ENCODE measurements around the gene UBE2A.

The UBE2A gene

GRCh38 chrX:119614776-119615175 is 40.4 kb downstream of the UBE2A start:
- TF ChIP-seq REST (IDR thresholded peaks at IDR 0.05; ENCODE audit: insufficient read depth in 1 of 2, low read depth in 2 of 2, low read length in 2 of 2) (no peak), TAF1 (IDR thresholded peaks at IDR 0.05; ENCODE audit: borderline replicate concordance, insufficient read depth, low read length) (no peak), FOXP2 (optimal IDR thresholded peaks at IDR 0.05; ENCODE audit: borderline replicate concordance, extremely low read depth, extremely low read length, insufficient read depth) (no peak), SIN3A (IDR thresholded peaks at IDR 0.05; ENCODE audit: borderline replicate concordance, insufficient read depth, low read length) (no peak), POLR2AphosphoS5 (IDR thresholded peaks at IDR 0.05; ENCODE audit: low read depth, low read length) (no peak)

GRCh38 chrX:119617517-119618164 is 43.3 kb downstream of the UBE2A start:
- no peak for TF ChIP-seq FOXP2 (optimal IDR thresholded peaks at IDR 0.05; ENCODE audit: borderline replicate concordance, extremely low read depth, extremely low read length, insufficient read depth)
- no peak for TF ChIP-seq SIN3A (IDR thresholded peaks at IDR 0.05; ENCODE audit: borderline replicate concordance, insufficient read depth, low read length)
- TF ChIP-seq TAF1 (IDR thresholded peaks at IDR 0.05; ENCODE audit: borderline replicate concordance, insufficient read depth, low read length): no peak
- no peak for TF ChIP-seq POLR2AphosphoS5 (IDR thresholded peaks at IDR 0.05; ENCODE audit: low read depth, low read length)
- TF ChIP-seq REST (IDR thresholded peaks at IDR 0.05; ENCODE audit: insufficient read depth in 1 of 2, low read depth in 2 of 2, low read length in 2 of 2): no peak

GRCh38 chrX:119618439-119618838 is 44.1 kb downstream of the UBE2A start:
- TF ChIP-seq REST (IDR thresholded peaks at IDR 0.05; ENCODE audit: insufficient read depth in 1 of 2, low read depth in 2 of 2, low read length in 2 of 2): no peak
- no peak for TF ChIP-seq SIN3A (IDR thresholded peaks at IDR 0.05; ENCODE audit: borderline replicate concordance, insufficient read depth, low read length)
- no peak for TF ChIP-seq TAF1 (IDR thresholded peaks at IDR 0.05; ENCODE audit: borderline replicate concordance, insufficient read depth, low read length)
- no peak for TF ChIP-seq POLR2AphosphoS5 (IDR thresholded peaks at IDR 0.05; ENCODE audit: low read depth, low read length)
- no peak for TF ChIP-seq FOXP2 (optimal IDR thresholded peaks at IDR 0.05; ENCODE audit: borderline replicate concordance, extremely low read depth, extremely low read length, insufficient read depth)

- TF ChIP-seq TAF1 (IDR thresholded peaks at IDR 0.05; ENCODE audit: borderline replicate concordance, insufficient read depth, low read length) (no peak), REST (IDR thresholded peaks at IDR 0.05; ENCODE audit: insufficient read depth in 1 of 2, low read depth in 2 of 2, low read length in 2 of 2) (peak in 1 of 2 experiments; percentile 63; a peak in 1 of 4 replicates), FOXP2 (optimal IDR thresholded peaks at IDR 0.05; ENCODE audit: borderline replicate concordance, extremely low read depth, extremely low read length, insufficient read depth) (no peak), POLR2AphosphoS5 (IDR thresholded peaks at IDR 0.05; ENCODE audit: low read depth, low read length) (0 out of 2 replicates have a peak, but pooled peaks have one; percentile 19), SIN3A (IDR thresholded peaks at IDR 0.05; ENCODE audit: borderline replicate concordance, insufficient read depth, low read length) (peak; percentile 96; the same call in 1 of the 2 replicates)
Measured at GRCh38 chrX:119622356-119623232, 48.2 kb downstream of the UBE2A start.
